DND-41 (cell line): ENCODE data around the gene SHISA9.

Experiments used
- ATAC-seq: fragments of 200-7000 bp; cut with Tn5 transposase; 3 replicates; pipeline ENCODE4 v1.9.1; 2021; ENCODE audit warnings: low read depth; ENCODE audit not compliant: insufficient read depth
- DNase-seq: peaks from one replicate; pipeline ENCODE4 v3.0.0-alpha.2; 2020
- H2AFZ ChIP-seq: 2 replicates; pipeline ENCODE4 v1.6.0; 2012; ENCODE audit warnings: low read depth, low read length
- H3K27ac ChIP-seq: 2 replicates; pipeline ENCODE4 v1.5.1; 2012; ENCODE audit warnings: low read length, inconsistent platforms
- H3K27me3 ChIP-seq: fragments of 200-600 bp; sonication (generic); 2 replicates; pipeline ENCODE4 v1.6.0; 2012; ENCODE audit warnings: low read length, mild to moderate bottlenecking, inconsistent platforms; ENCODE audit not compliant: insufficient read depth, poor library complexity
- H3K36me3 ChIP-seq: 2 replicates; pipeline ENCODE4 v1.5.1; 2012; ENCODE audit warnings: low read length, inconsistent platforms; ENCODE audit not compliant: insufficient read depth
- H3K4me1 ChIP-seq: 2 replicates; pipeline ENCODE4 v1.5.1; 2012; ENCODE audit warnings: mild to moderate bottlenecking, low read length; ENCODE audit not compliant: insufficient read depth
- H3K4me2 ChIP-seq: 2 replicates; pipeline ENCODE4 v1.6.0; 2012; ENCODE audit warnings: mild to moderate bottlenecking, moderate library complexity, low read length, inconsistent platforms; ENCODE audit not compliant: insufficient read depth
- H3K4me3 ChIP-seq, 2 experiments: fragments of 200-600 bp in 1 of 2; shearing (Covaris generic) in 1 of 2; 2 replicates each; pipeline ENCODE4 v1.5.1; 2012 to 2016; ENCODE audit warnings: inconsistent platforms in 2 of 2, low read length in 2 of 2, mild to moderate bottlenecking in 2 of 2, low read depth in 1 of 2, moderate library complexity in 1 of 2
- H3K79me2 ChIP-seq: 2 replicates; pipeline ENCODE4 v1.6.0; 2012; ENCODE audit warnings: low read length, inconsistent platforms; ENCODE audit not compliant: insufficient read depth
- H3K9ac ChIP-seq: 2 replicates; pipeline ENCODE4 v1.6.0; 2012; ENCODE audit warnings: low read depth, mild to moderate bottlenecking, inconsistent platforms, low read length, moderate library complexity
- H3K9me3 ChIP-seq: 2 replicates; pipeline ENCODE4 v1.5.1; 2012; ENCODE audit warnings: low read length, moderate library complexity, mild to moderate bottlenecking, inconsistent platforms; ENCODE audit not compliant: insufficient read depth, severe bottlenecking
- H4K20me1 ChIP-seq: 2 replicates; pipeline ENCODE4 v1.6.0; 2012; ENCODE audit warnings: low read length; ENCODE audit not compliant: insufficient read depth
- CTCF ChIP-seq: IDR thresholded peaks from 2 replicates; pipeline ENCODE4 v1.5.1; 2012; ENCODE audit warnings: borderline replicate concordance, low read length, moderate library complexity, mild to moderate bottlenecking; ENCODE audit not compliant: poor library complexity, severe bottlenecking; ENCODE audit errors: extremely low read depth
- EZH2 ChIP-seq: IDR thresholded peaks from 3 replicates; pipeline ENCODE4 v1.6.1; 2012; ENCODE audit warnings: borderline replicate concordance, low read depth, mild to moderate bottlenecking, moderate library complexity, low read length, inconsistent platforms; ENCODE audit not compliant: severe bottlenecking

SHISA9 gene

GRCh38 chr16:13041646-13042290, 140.4 kb downstream of the SHISA9 start:
- no peak for ATAC-seq
- Histone ChIP-seq H2AFZ (no peak overlapping the region), H3K79me2 (no peaks in the 10 kb centered on the region), H3K4me1 (no peaks in the 10 kb centered on the region), H3K4me3 (no peak overlapping the region), H3K9ac (no peak overlapping the region), H4K20me1 (no peaks in the 10 kb centered on the region), H3K4me2 (no peak overlapping the region), H3K36me3 (no peaks in the 10 kb centered on the region), H3K27ac (no peak overlapping the region), H3K27me3 (no peaks in the 10 kb centered on the region), H3K9me3 (no peaks in the 10 kb centered on the region)
- no peak for TF ChIP-seq EZH2
- no peak for TF ChIP-seq CTCF
- DNase-seq = no peak

DNA sequence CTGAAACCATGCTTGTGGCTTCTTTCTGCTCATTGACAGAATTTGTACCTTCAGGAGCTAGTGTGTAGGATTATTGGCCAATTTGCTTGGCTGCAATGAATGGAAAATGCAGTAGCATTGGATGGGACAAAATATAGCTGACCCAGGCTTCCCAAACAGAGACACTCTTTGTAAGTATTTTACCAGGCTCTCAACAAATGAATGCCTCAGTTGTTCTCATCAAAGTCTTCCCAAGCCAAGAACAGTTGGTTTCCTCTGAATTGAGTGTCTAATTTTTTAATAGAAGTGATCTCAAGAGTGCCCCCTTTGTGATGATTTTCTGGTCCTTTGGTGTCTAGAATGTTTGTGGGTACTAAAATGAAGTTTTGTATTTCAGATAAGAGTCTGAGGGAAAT, 140.9 kb downstream of the SHISA9 start:
- no peak for DNase-seq
- H3K4me1 ChIP-seq = no peaks in the 10 kb centered on the region
- no peaks in the 10 kb centered on the region for H3K9me3 ChIP-seq
- TF ChIP-seq EZH2 (no peak), CTCF (no peak)
- H3K27ac ChIP-seq = no peak overlapping the region
- H3K4me2 ChIP-seq = no peak overlapping the region
- no peak for ATAC-seq
- H3K4me3 ChIP-seq = no peak overlapping the region
- no peaks in the 10 kb centered on the region for H3K36me3 ChIP-seq
- H4K20me1 ChIP-seq = no peaks in the 10 kb centered on the region
- H3K27me3 ChIP-seq = no peaks in the 10 kb centered on the region
- H2AFZ ChIP-seq = no peak overlapping the region
- no peaks in the 10 kb centered on the region for H3K79me2 ChIP-seq
- no peak overlapping the region for H3K9ac ChIP-seq

DNA sequence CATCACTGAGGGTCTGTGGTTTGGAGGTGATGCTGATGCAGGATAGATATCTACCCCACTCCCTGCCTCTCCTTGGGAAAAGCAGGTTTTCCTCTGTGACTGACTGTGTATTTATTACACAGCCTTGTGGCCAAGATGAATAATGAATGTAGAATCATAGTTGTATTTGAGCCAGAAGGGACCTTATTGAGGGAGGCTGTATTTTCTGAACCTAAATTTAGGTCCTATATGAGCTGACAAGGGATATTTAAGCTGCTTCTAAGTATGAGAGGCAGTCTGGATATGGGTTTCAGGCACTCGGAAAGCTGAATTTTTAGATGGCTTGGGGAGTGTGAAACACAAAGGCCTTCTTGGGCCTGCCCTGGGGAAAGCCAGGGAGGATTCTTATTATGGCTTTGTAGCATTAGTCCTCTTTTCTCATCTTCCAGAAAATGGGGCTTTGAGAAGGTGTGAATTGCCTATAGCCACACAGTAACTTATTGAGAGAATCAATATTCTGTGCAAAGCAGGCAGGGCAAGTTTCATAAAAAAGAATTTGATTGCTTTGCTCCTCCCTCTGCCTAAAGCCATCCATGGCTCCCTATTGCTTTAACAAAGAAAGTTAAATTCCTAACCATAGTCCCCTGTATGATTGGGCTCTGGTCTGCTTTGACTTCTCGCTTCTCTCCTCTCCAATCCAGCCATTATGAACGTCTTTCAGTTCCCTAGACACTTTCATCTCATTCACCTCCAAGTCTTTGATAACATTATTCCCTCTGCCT, 144.8 kb downstream of the SHISA9 start:
- Histone ChIP-seq H3K27ac (no peak overlapping the region), H2AFZ (no peak overlapping the region), H3K9ac (no peak overlapping the region), H3K79me2 (no peaks in the 10 kb centered on the region), H3K36me3 (no peaks in the 10 kb centered on the region), H3K4me1 (no peaks in the 10 kb centered on the region), H3K4me3 (no peak overlapping the region), H3K27me3 (no peaks in the 10 kb centered on the region), H4K20me1 (no peaks in the 10 kb centered on the region), H3K9me3 (no peaks in the 10 kb centered on the region), H3K4me2 (no peak overlapping the region)
- TF ChIP-seq CTCF (no peak), EZH2 (no peak)
- DNase-seq (no peak), ATAC-seq (no peak)
